Ovary (tissue), 9 donors: ENCODE results near the gene HDAC6. TPM values are rescaled to one million over a fixed set of nuclear protein-coding genes. Genes with fewer than 3 reads are reported as not detected.
"Not testable (repeated sequence)": the region's sequence is repeated elsewhere in the genome, so short reads cannot be mapped to it uniquely, and the experiment has no call there.

Experiments
- DNase-seq, 5 donors: peaks; one replicate each; pipeline ENCODE4 v3.0.0-alpha.2; 2019 to 2020
- H3K27ac ChIP-seq, 2 donors: fragments of 200-600 bp; one replicate each; pipeline versions ENCODE4 v1.5.1 to v1.8.0; 2019 to 2022
- H3K27me3 ChIP-seq: fragments of 200-600 bp; one replicate; pipeline ENCODE4 v1.8.0; 2022
- H3K36me3 ChIP-seq: fragments of 200-600 bp; sonication (generic); one replicate; pipeline ENCODE4 v1.5.1; 2019
- H3K4me1 ChIP-seq: one replicate; pipeline ENCODE4 v1.8.1; 2013; ENCODE audit warnings: mild to moderate bottlenecking, moderate library complexity; ENCODE audit not compliant: insufficient read depth
- H3K4me3 ChIP-seq: fragments of 200-600 bp; sonication (generic); one replicate; pipeline ENCODE4 v1.5.1; 2017
- H3K9me3 ChIP-seq, 2 donors: fragments of 200-600 bp in 1 of 2; sonication (generic) in 1 of 2; one replicate each; pipeline versions ENCODE4 v1.5.1 to v1.8.1; 2013 to 2019; ENCODE audit warnings: mild to moderate bottlenecking in 1 of 2, moderate library complexity in 1 of 2
- CTCF ChIP-seq, 3 donors: fragments of 450-650 bp in 2 of 3; fragments of 200-600 bp in 1 of 3; IDR thresholded peaks; one replicate each; pipeline versions ENCODE4 v1.5.1 to v1.8.0; 2016 to 2022; ENCODE audit warnings: antibody characterized with exemption in 3 of 3, mild to moderate bottlenecking in 1 of 3
- EP300 ChIP-seq: sonication (generic); formaldehyde crosslinking; IDR thresholded peaks from one replicate; pipeline ENCODE4 v1.6.1; 2017; ENCODE audit warnings: antibody characterized with exemption
- POLR2A ChIP-seq: fragments of 450-650 bp; IDR thresholded peaks from one replicate; pipeline ENCODE4 v1.6.1; 2017; ENCODE audit warnings: antibody characterized with exemption, mild to moderate bottlenecking, moderate library complexity
- WGBS, 3 donors: extraction: QIAGEN DNeasy Blood & Tissue Kit in 1 of 3; methylation state at CpG; one replicate each; pipeline versions ENCODE4 v1.1.5 to v1.1.7; 2013 to 2017; 5-methylcytosine and 5-hydroxymethylcytosine counted together
- intact Hi-C, 4 donors: fragments of 100-400 bp; cut with DNase I; formaldehyde crosslinking; loops; one replicate each; pipeline versions ENCODE4 v1.11.0 to v1.15.1; 2022 to 2023
- polyA plus RNA-seq, 2 donors: library from polyadenylated mRNA; stranded (reverse); fragments of 200-250 nt in 1 of 2; fragments of 350-450 nt in 1 of 2; fragmentation: Illumina TruSeq in 1 of 2; extraction: RNeasy Lipid Tissue Mini Kit (QIAGEN cat#74804) in 1 of 2; gene quantifications; one replicate each; pipeline ENCODE4 v1.2.3, GENCODE V29; 2013 to 2014
- small RNA-seq: library from RNA; depleted of rRNA; stranded (forward); fragments of <200 nt; gene quantifications from one replicate; pipeline ENCODE3, GENCODE V24; 2016
- total RNA-seq, 7 donors: library from RNA; depleted of rRNA in 2 of 7; stranded (reverse); fragments of >200 nt in 2 of 7; fragmentation: NEBNext Ultra II Directional in 3 of 7; extraction: Animal tissue kit (Norgen Biotek cat#: 25700) in 3 of 7; gene quantifications; one replicate each; pipeline versions ENCODE4 v1.1.0 to v1.2.4, GENCODE V29; 2016 to 2023
- donor health status: DM: no; HTN: no; CAD: no; lungs with moderate emphysema.
- donor health status: DM: no; HTN: no; CAD: no.
- donor health status: Bipolar disorder and iron deficiency.
- donor health status: DM: yes; HTN: yes; CAD: no.
- donor health status: DM: no; HTN: no; CAD: no.
- donor health status: DM: yes; HTN: yes; CAD: no.

The HDAC6 gene
- total and polyA plus RNA-seq, 9 donors = 49.1 to 115 (median 86.1) TPM

DNA sequence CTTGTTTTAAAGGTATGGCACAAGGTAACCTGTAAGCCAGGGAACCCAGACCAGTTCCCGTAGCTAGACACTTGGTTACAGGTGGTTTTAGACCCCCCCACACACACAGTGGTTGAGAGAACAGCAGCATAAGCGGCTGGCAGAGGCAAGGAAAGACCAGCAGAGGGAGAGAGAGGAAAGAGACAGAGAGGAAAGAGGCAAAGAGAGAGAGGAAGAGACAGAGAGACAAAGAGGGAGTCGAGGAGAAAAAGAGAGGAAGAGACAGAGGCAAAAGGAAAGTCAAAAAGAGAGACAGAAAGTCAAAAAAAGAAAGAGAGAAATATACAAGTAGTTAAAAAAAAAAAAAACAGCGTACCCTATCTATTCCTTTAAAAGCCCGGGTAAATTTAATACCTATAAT, 53.0 kb downstream of the HDAC6 start:
- H3K4me1 ChIP-seq = no peaks in the 10 kb centered on the region
- TF ChIP-seq EP300 (no peak), POLR2A (no peak), CTCF (IDR thresholded peaks at IDR 0.05) (no peak)
- no peaks in the 10 kb centered on the region for H3K27me3 ChIP-seq
- WGBS, 3 donors = 40 to 51% (median 46%) methylated on average over 5 of the region's 5 CpGs
- no peak for DNase-seq
- intact Hi-C loops = no loop called here
- H3K9me3 ChIP-seq = no peaks in the 10 kb centered on the region
- no peak overlapping the region for H3K4me3 ChIP-seq
- H3K27ac ChIP-seq = no peak overlapping the region
- no peaks in the 10 kb centered on the region for H3K36me3 ChIP-seq

- no peaks in the 10 kb centered on the region for H3K9me3 ChIP-seq
- WGBS, 3 donors = 23 to 35% (median 24%) methylated on average over 4 of the region's 4 CpGs
Observed at GRCh38 chrX:48864210-48864609, 62.3 kb downstream of the HDAC6 start.

GRCh38 chrX:48872017-48872416, 70.2 kb downstream of the HDAC6 start:
- DNase-seq, H3K4me3 ChIP-seq, H3K27me3 ChIP-seq, H3K4me1 ChIP-seq, intact Hi-C loops, H3K27ac ChIP-seq, H3K9me3 ChIP-seq, H3K36me3 ChIP-seq: not testable (repeated sequence)
- WGBS, 3 donors = 38 to 64% (median 56%) methylated on average over 1 to 2 of the region's 2 CpGs

More at GRCh38 chrX:48864210-48864609, 62.3 kb downstream of the HDAC6 start:
- no peak for DNase-seq
- Histone ChIP-seq H3K27me3 (no peaks in the 10 kb centered on the region), H3K36me3 (no peaks in the 10 kb centered on the region), H3K27ac (no peak overlapping the region), H3K4me3 (no peak overlapping the region), H3K4me1 (no peaks in the 10 kb centered on the region)
- TF ChIP-seq POLR2A (no peak), EP300 (no peak), CTCF (IDR thresholded peaks at IDR 0.05) (no peak)
- intact Hi-C loops = no loop called here

Small RNA genes lying within 50 kb of the gene (small RNA-seq; reads per million reads assigned to genes)
- not detected for gene RNU6-29P

Other genes with a start within 250 kb of the HDAC6 start
- 100 to 1,000 TPM; 103 to 421 (median 153) TPM for gene RBM3, start 227.6 kb upstream of the HDAC6 start, total RNA-seq
- 100 to 1,000 TPM; 139 to 205 TPM for gene RBM3, start 227.6 kb upstream of the HDAC6 start, polyA plus RNA-seq
- 100 to 1,000 TPM in 6 of 7 donors, 10 to 100 TPM in 1; 98.8 to 189 (median 148) TPM for gene WDR13, start 204.6 kb upstream of the HDAC6 start, total RNA-seq
- gene WDR13, start 204.6 kb upstream of the HDAC6 start, polyA plus RNA-seq = 100 to 1,000 TPM in 1 of 2 donors, 1 to 10 TPM in 1; 8.5 to 169 TPM
- gene WAS, start 118.3 kb upstream of the HDAC6 start, total RNA-seq = 1 to 10 TPM in 6 of 7 donors, under 1 TPM in 1; 0.95 to 7.7 (median 3.1) TPM
- 1 to 10 TPM; 1.3 to 3.2 TPM for gene WAS, start 118.3 kb upstream of the HDAC6 start, polyA plus RNA-seq
- 1 to 10 TPM; 3.2 to 7.7 (median 5.2) TPM for gene SUV39H1, start 105.3 kb upstream of the HDAC6 start, total RNA-seq
- gene SUV39H1, start 105.3 kb upstream of the HDAC6 start, polyA plus RNA-seq = 1 to 10 TPM; 3.5 to 5.6 TPM
- not detected for gene GLOD5, start 40.3 kb upstream of the HDAC6 start, total RNA-seq
- gene GLOD5, start 40.3 kb upstream of the HDAC6 start, polyA plus RNA-seq = not detected
- under 1 TPM in 1 of 7 donors, not detected in 6; 0.46 TPM for gene GATA1, start 15.5 kb upstream of the HDAC6 start, total RNA-seq
- under 1 TPM in 1 of 2 donors, not detected in 1; 0.08 TPM for gene GATA1, start 15.5 kb upstream of the HDAC6 start, polyA plus RNA-seq
- gene ERAS, start 24.4 kb downstream of the HDAC6 start, total RNA-seq = not detected
- not detected for gene ERAS, start 24.4 kb downstream of the HDAC6 start, polyA plus RNA-seq
- 10 to 100 TPM in 1 of 7 donors, 1 to 10 TPM in 2, under 1 TPM in 4; 0.43 to 10.6 (median 0.84) TPM for gene PCSK1N, start 33.5 kb downstream of the HDAC6 start, total RNA-seq
- gene PCSK1N, start 33.5 kb downstream of the HDAC6 start, polyA plus RNA-seq = under 1 TPM in 1 of 2 donors, not detected in 1; 0.41 TPM
- gene TIMM17B, start 95.7 kb downstream of the HDAC6 start, total RNA-seq = 10 to 100 TPM; 28.1 to 43.9 (median 32.8) TPM
- 10 to 100 TPM in 1 of 2 donors, 1 to 10 TPM in 1; 7.2 to 37.2 TPM for gene TIMM17B, start 95.7 kb downstream of the HDAC6 start, polyA plus RNA-seq
- 100 to 1,000 TPM in 5 of 7 donors, 10 to 100 TPM in 2; 85.8 to 149 (median 105) TPM for gene PQBP1, start 95.9 kb downstream of the HDAC6 start, total RNA-seq
- 100 to 1,000 TPM in 1 of 2 donors, 10 to 100 TPM in 1; 71.2 to 145 TPM for gene PQBP1, start 95.9 kb downstream of the HDAC6 start, polyA plus RNA-seq
- gene SLC35A2, start 109.6 kb downstream of the HDAC6 start, total RNA-seq = 10 to 100 TPM in 4 of 7 donors, 1 to 10 TPM in 3; 8.2 to 18.8 (median 12.5) TPM
- 10 to 100 TPM; 10.3 to 14.3 TPM for gene SLC35A2, start 109.6 kb downstream of the HDAC6 start, polyA plus RNA-seq
- 10 to 100 TPM in 1 of 7 donors, 1 to 10 TPM in 6; 6.3 to 13.0 (median 8.8) TPM for gene PIM2, start 117.0 kb downstream of the HDAC6 start, total RNA-seq
- 10 to 100 TPM in 1 of 2 donors, 1 to 10 TPM in 1; 8.9 to 22.9 TPM for gene PIM2, start 117.0 kb downstream of the HDAC6 start, polyA plus RNA-seq
- 10 to 100 TPM; 25.8 to 57.8 (median 53.8) TPM for gene OTUD5, start 155.5 kb downstream of the HDAC6 start, total RNA-seq
- gene OTUD5, start 155.5 kb downstream of the HDAC6 start, polyA plus RNA-seq = 10 to 100 TPM; 41.9 to 72.7 TPM
- 1 to 10 TPM in 5 of 7 donors, under 1 TPM in 2; 0.76 to 4.6 (median 2.0) TPM for gene KCND1, start 169.8 kb downstream of the HDAC6 start, total RNA-seq
- gene KCND1, start 169.8 kb downstream of the HDAC6 start, polyA plus RNA-seq = 1 to 10 TPM; 1.9 to 4.2 TPM
- gene GRIPAP1, start 200.2 kb downstream of the HDAC6 start, total RNA-seq = 10 to 100 TPM; 21.9 to 45.0 (median 31.2) TPM
- 10 to 100 TPM; 20.0 to 40.5 TPM for gene GRIPAP1, start 200.2 kb downstream of the HDAC6 start, polyA plus RNA-seq
- 10 to 100 TPM; 44.8 to 69.4 (median 57.3) TPM for gene TFE3, start 241.3 kb downstream of the HDAC6 start, total RNA-seq
- gene TFE3, start 241.3 kb downstream of the HDAC6 start, polyA plus RNA-seq = 10 to 100 TPM; 42.1 to 49.2 TPM